Raji (cell line): ENCODE results near the gene SCAND1.

Experiments
- POLR2A ChIP-seq: IDR thresholded peaks from 2 replicates; pipeline ENCODE4 v1.6.1; 2011; ENCODE audit warnings: low read depth, low read length, control low read depth; ENCODE audit not compliant: insufficient read depth

SCAND1 gene

DNA sequence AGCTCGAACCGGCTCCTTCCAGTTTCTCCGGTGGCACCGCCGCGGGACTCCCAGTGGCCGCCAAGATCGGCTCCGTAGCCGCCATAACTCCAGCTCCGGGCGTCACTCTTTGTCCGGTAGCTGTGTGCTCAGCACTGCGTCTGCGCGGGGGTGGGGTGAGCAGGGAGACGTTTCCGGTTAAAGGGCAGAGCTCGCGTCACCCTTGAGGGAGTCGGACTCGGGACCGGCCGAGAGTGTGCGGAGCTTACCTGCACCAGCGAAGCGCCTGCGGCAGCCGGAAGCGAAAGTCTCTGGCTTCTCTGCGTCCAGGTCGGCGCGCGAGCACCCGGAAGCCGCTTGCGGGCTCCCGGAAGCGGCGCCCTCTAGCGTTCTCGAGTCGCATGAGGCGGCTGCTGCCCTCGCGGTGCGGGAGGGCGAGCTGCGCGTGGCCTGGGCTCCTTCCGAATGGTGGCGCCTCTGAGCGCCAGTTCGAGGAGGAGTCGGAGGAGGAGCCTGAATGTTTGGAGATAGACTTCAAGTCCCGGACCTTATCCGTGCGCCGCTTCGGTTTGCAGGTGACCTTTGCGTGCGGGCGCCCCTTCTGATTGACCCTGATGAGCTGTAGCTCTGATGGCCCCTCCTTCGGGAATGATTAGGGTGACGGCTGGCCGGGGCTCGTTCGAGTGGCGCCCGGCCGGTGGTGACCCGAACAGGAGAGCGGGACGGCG lies at the start of gene SCAND1:
SCAND1 (minus strand) TSS at position 303 of the 707 bp plus-strand sequence; CDS start at position 85, 218 bp downstream.
- TF ChIP-seq POLR2A: peak; percentile 94

DNA sequence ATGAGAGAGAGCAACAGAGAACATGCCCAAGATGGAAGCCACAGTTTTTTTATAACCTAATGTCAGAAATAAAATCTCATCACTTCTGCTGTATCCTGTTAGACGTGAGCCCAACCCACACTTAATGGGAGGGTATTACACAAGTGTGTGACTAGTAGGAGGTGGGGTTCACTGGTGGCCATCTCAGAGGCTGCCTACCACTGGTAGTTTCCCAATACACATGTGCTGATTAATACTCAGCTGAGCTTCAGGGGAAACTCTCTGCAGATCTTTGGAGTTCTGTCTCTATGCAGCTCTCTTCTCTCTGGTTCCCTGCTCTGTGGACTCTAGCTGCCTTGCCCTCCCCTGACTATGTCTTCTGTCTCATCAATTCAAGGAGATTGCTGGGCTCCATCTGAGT lies 49.7 kb upstream of the SCAND1 start:
- no peak for TF ChIP-seq POLR2A

GRCh38 chr20:36002855-36003254 lies 48.6 kb upstream of the SCAND1 start:
- TF ChIP-seq POLR2A: no peak

DNA sequence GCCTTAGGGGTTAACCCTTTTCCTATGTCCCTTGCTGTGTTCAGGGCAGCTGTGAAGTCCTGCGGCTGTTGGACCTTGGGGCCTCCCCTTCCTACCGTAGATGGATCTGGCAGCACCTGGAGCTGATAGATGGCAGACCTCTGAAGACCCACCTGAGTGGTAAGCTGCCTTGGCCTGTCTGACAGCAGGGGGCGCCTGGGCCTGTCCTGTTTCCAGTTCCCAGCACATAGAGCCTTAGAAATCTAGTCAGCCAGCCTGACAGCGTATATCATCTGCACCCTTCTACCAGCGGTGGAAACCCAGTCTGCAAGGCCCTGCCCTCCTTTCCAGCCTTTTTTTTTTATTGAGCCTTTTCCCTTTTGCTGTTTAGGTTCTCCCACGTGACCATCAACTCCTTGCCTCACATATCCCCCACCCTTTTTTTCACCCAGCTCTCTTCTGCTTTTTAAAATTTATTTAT lies 40.7 kb upstream of the SCAND1 start:
- no peak for TF ChIP-seq POLR2A

DNA sequence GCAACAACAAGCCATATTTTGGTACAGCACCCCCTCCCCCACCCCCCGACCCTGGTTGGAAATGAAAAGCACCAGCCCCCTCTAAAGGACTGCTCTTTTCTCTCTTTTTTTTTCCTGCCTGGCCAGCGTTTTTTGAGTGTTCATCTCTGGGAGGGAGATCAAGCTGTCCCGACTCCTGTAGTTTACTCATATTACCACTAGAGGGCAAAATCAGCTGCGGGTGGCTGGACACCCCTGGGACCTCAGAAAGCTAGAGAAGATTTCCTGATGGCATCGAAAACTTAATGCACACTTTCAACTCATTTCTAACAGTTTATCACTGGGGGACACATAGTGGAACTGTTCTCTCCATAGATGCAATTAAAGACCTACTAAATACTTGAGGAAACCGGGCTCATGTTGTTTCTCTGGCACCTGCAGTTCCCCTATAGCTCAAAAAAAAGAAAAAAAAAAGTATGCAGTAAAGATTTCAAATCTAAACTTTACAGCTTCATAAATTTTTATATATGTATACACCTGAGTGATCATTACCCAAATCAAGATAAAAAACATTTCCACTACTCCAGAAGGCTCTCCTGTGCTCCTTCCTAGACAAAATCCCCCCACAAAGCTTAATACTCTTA lies 38.5 kb upstream of the SCAND1 start:
- TF ChIP-seq POLR2A: no peak

- no peak for TF ChIP-seq POLR2A
Observed at GRCh38 chr20:35991142-35991771, 37.0 kb upstream of the SCAND1 start.

GRCh38 chr20:35988910-35989463 lies 34.7 kb upstream of the SCAND1 start:
- TF ChIP-seq POLR2A: no peak

- no peak for TF ChIP-seq POLR2A
Observed at GRCh38 chr20:35985806-35986205, 31.5 kb upstream of the SCAND1 start.

DNA sequence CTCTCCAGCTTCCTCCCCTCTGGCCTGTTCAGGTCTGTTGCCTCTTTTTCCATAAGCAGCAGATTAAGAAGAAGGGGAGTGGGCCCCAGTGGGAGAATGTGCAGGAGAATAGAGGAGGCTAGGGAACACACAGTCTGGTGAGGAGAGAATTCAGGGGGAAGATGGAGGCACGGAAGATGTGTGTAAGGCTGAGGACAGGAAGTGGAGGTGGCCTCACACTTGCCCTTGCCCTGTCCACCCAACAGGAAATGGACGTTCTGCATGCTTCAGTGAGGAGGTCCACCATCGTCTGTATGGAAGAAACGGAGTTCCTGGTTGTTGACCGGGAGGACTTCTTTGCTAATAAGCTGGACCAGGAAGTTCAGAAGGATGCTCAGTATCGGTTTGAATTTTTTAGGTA lies 30.1 kb upstream of the SCAND1 start:
- no peak for TF ChIP-seq POLR2A

GRCh38 chr20:35981969-35982368 lies 27.7 kb upstream of the SCAND1 start:
- TF ChIP-seq POLR2A: no peak

GRCh38 chr20:35979544-35979943 lies 25.2 kb upstream of the SCAND1 start:
- TF ChIP-seq POLR2A: no peak

DNA sequence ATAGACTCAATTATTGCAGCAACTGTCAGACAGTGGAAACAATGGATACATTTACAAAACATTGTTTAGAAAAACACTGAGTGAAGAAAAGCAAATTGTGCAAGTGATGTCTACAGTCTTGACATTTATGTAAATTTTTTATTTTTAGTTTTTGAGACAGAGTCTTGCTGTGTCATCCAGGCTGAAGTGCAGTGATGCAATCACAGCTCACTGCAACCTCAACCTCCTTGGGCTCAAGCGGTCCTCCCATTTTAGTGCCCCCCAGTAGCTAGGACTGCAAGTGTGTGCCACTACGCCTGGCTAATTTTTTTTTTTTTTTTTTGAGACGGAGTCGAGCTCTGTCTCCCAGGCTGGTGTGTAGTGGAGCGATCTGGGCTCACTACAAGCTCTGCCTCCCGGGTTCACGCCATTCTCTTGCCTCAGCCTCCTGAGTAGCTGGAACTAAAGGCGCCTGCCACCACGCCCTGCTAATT lies 23.8 kb upstream of the SCAND1 start:
- no peak for TF ChIP-seq POLR2A

GRCh38 chr20:35975576-35976373 lies 21.5 kb upstream of the SCAND1 start:
- TF ChIP-seq POLR2A: no peak

DNA sequence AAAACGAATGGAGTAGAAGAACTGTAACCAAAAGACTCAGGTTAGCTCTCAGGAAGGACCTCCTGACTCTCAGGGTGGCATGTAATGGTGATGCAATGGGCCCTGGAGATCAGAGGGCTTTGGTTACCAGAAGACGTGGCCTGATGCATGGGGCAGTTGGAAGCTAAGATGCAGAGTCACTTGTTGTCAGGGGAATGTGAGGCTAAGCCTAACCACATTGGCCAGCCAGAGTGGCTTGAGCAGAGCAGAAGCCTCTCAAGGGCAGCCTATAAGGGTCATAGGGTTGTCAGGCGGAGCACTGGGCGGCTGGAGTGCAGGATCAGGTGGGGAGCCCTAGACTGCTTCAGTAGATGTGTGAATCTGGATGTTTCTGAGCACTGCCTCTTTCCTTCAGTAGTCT lies 20.0 kb upstream of the SCAND1 start:
- no peak for TF ChIP-seq POLR2A

DNA sequence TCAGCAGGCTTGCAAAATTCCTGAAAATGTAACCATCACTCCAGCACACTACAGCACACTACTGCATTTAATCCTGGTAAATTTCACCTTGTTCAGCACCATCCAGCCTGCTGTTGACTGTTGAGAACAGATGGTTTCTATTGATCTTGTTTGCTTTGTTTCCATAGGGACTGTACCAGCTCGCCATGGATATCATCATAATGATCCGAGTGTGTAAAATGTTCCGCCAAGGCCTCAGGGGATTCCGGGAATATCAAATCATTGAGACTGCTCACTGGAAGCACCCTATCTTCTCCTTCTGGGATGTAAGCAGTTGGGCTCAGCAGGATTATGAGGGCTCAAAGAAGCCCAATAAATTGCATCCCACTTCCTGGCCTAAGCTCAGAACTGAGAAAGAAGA lies 18.2 kb upstream of the SCAND1 start:
- no peak for TF ChIP-seq POLR2A

GRCh38 chr20:35971981-35972380 lies 17.7 kb upstream of the SCAND1 start:
- TF ChIP-seq POLR2A: no peak

GRCh38 chr20:35968930-35969329 lies 14.6 kb upstream of the SCAND1 start:
- TF ChIP-seq POLR2A: no peak
